CD14-positive monocyte (primary cell): Measurements from ENCODE around the gene OR7D4. TPM values are rescaled to one million over a fixed set of nuclear protein-coding genes. Genes with fewer than 3 reads are reported as not detected.

Source experiments
- DNase-seq, 3 donors: peaks; one replicate each; pipeline ENCODE4 v3.0.0-alpha.2; 2011 to 2022
- H2AFZ ChIP-seq: 2 replicates; pipeline ENCODE4 v1.6.0; 2012; ENCODE audit warnings: mild to moderate bottlenecking, low read depth, low read length, inconsistent platforms; ENCODE audit not compliant: insufficient read depth, poor library complexity, severe bottlenecking
- H3K27ac ChIP-seq, 2 donors: 1 replicate in 1 of 2; 2 replicates in 1 of 2; pipeline ENCODE4 v1.5.1; 2012 to 2013; ENCODE audit warnings: low read length in 2 of 2, control low read depth in 1 of 2, inconsistent platforms in 1 of 2, low read depth in 1 of 2, mild to moderate bottlenecking in 1 of 2
- H3K27me3 ChIP-seq, 2 donors: one replicate each; pipeline versions ENCODE4 v1.6.0 to v1.6.1; 2011 to 2013; ENCODE audit warnings: low read length in 2 of 2; ENCODE audit not compliant: control insufficient read depth in 2 of 2, insufficient read depth in 2 of 2
- H3K36me3 ChIP-seq, 2 donors: replicated peaks in 1 of 2; 1 replicate in 1 of 2; 2 replicates in 1 of 2; pipeline versions ENCODE4 v1.5.1 to v1.6.1; 2012 to 2013; ENCODE audit warnings: low read length in 2 of 2, control low read depth in 1 of 2, inconsistent platforms in 1 of 2, mild to moderate bottlenecking in 1 of 2; ENCODE audit not compliant: insufficient read depth in 2 of 2, control insufficient read depth in 1 of 2
- H3K4me1 ChIP-seq, 2 donors: 1 replicate in 1 of 2; 2 replicates in 1 of 2; pipeline versions ENCODE4 v1.5.1 to v1.6.1; 2012 to 2013; ENCODE audit warnings: low read length in 2 of 2, control low read depth in 1 of 2, inconsistent platforms in 1 of 2, mild to moderate bottlenecking in 1 of 2, moderate library complexity in 1 of 2; ENCODE audit not compliant: insufficient read depth in 2 of 2, control insufficient read depth in 1 of 2
- H3K4me2 ChIP-seq: replicated peaks from 2 replicates; pipeline ENCODE3; 2012; ENCODE audit warnings: low read length, moderate library complexity, mild to moderate bottlenecking; ENCODE audit not compliant: poor library complexity, severe bottlenecking; ENCODE audit errors: extremely low read depth
- H3K4me3 ChIP-seq, 3 experiments: fragments of 200-600 bp in 1 of 3; sonication (generic) in 1 of 3; replicated peaks in 1 of 3; 1 replicate in 2 of 3; 2 replicates in 1 of 3; pipeline ENCODE4 v1.5.1; 2011 to 2013; ENCODE audit warnings: low read length in 3 of 3, mild to moderate bottlenecking in 3 of 3, control low read depth in 2 of 3, low read depth in 2 of 3, inconsistent platforms in 1 of 3, moderate library complexity in 1 of 3
- H3K79me2 ChIP-seq: 2 replicates; pipeline ENCODE4 v1.6.0; 2012; ENCODE audit warnings: mild to moderate bottlenecking, control low read depth, inconsistent platforms, low read length, moderate library complexity; ENCODE audit not compliant: insufficient read depth
- H3K9ac ChIP-seq: 2 replicates; pipeline ENCODE4 v1.6.0; 2017; ENCODE audit warnings: low read length, mild to moderate bottlenecking; ENCODE audit not compliant: insufficient read depth, poor library complexity, severe bottlenecking
- H3K9me3 ChIP-seq, 2 donors: replicated peaks in 1 of 2; 1 replicate in 1 of 2; 2 replicates in 1 of 2; pipeline versions ENCODE4 v1.5.1 to v1.6.1; 2012 to 2013; ENCODE audit warnings: low read length in 2 of 2, control low read depth in 1 of 2; ENCODE audit not compliant: control insufficient read depth in 1 of 2, insufficient read depth in 1 of 2
- H4K20me1 ChIP-seq: 2 replicates; pipeline ENCODE4 v1.6.0; 2012; ENCODE audit warnings: mild to moderate bottlenecking, low read length, control low read depth, moderate library complexity; ENCODE audit not compliant: insufficient read depth
- H3K27ac Mint-ChIP-seq, 7 donors: one replicate each; pipeline ENCODE4 v1.8.0; 2020; ENCODE audit warnings: mild to moderate bottlenecking in 7 of 7, mixed read lengths in 7 of 7, moderate library complexity in 6 of 7, inconsistent platforms in 2 of 7
- H3K27me3 Mint-ChIP-seq, 3 donors: one replicate each; pipeline ENCODE4 v1.8.0; 2021 to 2022; ENCODE audit warnings: low read depth in 3 of 3, mild to moderate bottlenecking in 3 of 3, mixed read lengths in 3 of 3, moderate library complexity in 3 of 3, inconsistent platforms in 1 of 3
- H3K36me3 Mint-ChIP-seq, 2 donors: one replicate each; pipeline ENCODE4 v1.8.0; 2020; ENCODE audit warnings: mixed read lengths in 2 of 2, inconsistent platforms in 1 of 2, mild to moderate bottlenecking in 1 of 2
- H3K4me1 Mint-ChIP-seq: one replicate; pipeline ENCODE4 v1.8.0; 2020; ENCODE audit warnings: mild to moderate bottlenecking, mixed read lengths
- H3K4me3 Mint-ChIP-seq, 2 donors: one replicate each; pipeline ENCODE4 v1.8.0; 2020; ENCODE audit warnings: mild to moderate bottlenecking in 2 of 2, mixed read lengths in 2 of 2, moderate library complexity in 1 of 2
- H3K9me3 Mint-ChIP-seq, 7 donors: one replicate each; pipeline ENCODE4 v1.8.0; 2020 to 2022; ENCODE audit warnings: mixed read lengths in 7 of 7, mild to moderate bottlenecking in 6 of 7, moderate library complexity in 6 of 7, inconsistent platforms in 2 of 7
- WGBS: methylation state at CpG from one replicate; pipeline ENCODE4 v1.1.5; 2013; ENCODE audit warnings: missing lambda C conversion rate; ENCODE audit not compliant: insufficient coverage; 5-methylcytosine and 5-hydroxymethylcytosine counted together
- intact Hi-C, 2 donors: fragments of 100-400 bp; cut with micrococcal nuclease; formaldehyde crosslinking; loops; one replicate each; pipeline versions ENCODE4 v1.15.0 to v1.15.1; 2023
- polyA plus RNA-seq, 3 donors: library from polyadenylated mRNA; depleted of rRNA in 1 of 3; unstranded in 2 of 3; stranded (reverse) in 1 of 3; fragments of 300-500 nt in 2 of 3; fragments of >200 nt in 1 of 3; fragmentation: Illumina TruSeq in 2 of 3; gene quantifications; 1 replicate in 2 of 3; 2 replicates in 1 of 3; pipeline ENCODE4 v1.2.3, GENCODE V29; 2012 to 2021
- TF ChIP-seq, protein P1 (sequence below): fragments of 200-600 bp; IDR thresholded peaks from one replicate; pipeline ENCODE4 v1.8.0; 2022; ENCODE audit warnings: antibody characterized with exemption, mild to moderate bottlenecking

The OR7D4 gene
- polyA plus RNA-seq, 3 donors, result not detected

DNA sequence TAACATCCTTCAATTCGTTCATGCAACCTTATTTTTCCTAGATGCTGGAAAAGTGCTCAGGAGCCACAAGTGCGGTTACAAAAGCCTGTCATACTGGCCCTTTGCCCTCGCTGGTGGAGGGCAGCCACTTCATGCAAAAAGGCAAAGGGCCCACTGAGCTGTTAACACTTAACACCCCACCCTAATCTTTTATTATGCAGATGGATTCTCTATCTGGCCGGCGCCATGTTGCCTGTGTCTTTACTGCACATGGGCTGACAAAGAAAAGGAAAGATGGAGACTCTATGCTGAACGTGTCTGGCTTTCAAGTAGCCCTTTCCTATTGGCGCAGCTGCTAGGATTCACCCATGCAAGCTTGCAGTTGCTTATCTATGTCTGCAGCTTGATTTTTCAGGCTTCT lies 29.9 kb downstream of the OR7D4 start:
- TF ChIP-seq, protein P1, sequence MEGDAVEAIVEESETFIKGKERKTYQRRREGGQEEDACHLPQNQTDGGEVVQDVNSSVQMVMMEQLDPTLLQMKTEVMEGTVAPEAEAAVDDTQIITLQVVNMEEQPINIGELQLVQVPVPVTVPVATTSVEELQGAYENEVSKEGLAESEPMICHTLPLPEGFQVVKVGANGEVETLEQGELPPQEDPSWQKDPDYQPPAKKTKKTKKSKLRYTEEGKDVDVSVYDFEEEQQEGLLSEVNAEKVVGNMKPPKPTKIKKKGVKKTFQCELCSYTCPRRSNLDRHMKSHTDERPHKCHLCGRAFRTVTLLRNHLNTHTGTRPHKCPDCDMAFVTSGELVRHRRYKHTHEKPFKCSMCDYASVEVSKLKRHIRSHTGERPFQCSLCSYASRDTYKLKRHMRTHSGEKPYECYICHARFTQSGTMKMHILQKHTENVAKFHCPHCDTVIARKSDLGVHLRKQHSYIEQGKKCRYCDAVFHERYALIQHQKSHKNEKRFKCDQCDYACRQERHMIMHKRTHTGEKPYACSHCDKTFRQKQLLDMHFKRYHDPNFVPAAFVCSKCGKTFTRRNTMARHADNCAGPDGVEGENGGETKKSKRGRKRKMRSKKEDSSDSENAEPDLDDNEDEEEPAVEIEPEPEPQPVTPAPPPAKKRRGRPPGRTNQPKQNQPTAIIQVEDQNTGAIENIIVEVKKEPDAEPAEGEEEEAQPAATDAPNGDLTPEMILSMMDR, result no peak
- H3K27ac ChIP-seq, result no peak overlapping the region
- intact Hi-C loops, result no loop called here
- no peak overlapping the region for H3K4me2 ChIP-seq
- no peaks in the 10 kb centered on the region for H4K20me1 ChIP-seq
- Mint-ChIP-seq H3K36me3 (no peaks in the 10 kb centered on the region), H3K4me1 (no peaks in the 10 kb centered on the region), H3K9me3 (peaks cover 3 to 44% (median 28%) of the 10 kb centered on the region in 7 donors), H3K4me3 (no peak overlapping the region), H3K27ac (no peak overlapping the region), H3K27me3 (peaks cover 0 to 9% (median 2%) of the 10 kb centered on the region in 3 donors)
- H2AFZ ChIP-seq, result no peak overlapping the region
- no peaks in the 10 kb centered on the region for H3K4me1 ChIP-seq
- H3K4me3 ChIP-seq, result no peak overlapping the region
- H3K36me3 ChIP-seq, result no peaks in the 10 kb centered on the region
- peaks cover 12 to 14% of the 10 kb centered on the region in 2 donors for H3K9me3 ChIP-seq
- DNase-seq, result no peak
- WGBS, result 82% methylated on average over 6 of the region's 7 CpGs
- no peak overlapping the region for H3K9ac ChIP-seq
- H3K79me2 ChIP-seq, result no peaks in the 10 kb centered on the region
- H3K27me3 ChIP-seq, result no peaks in the 10 kb centered on the region

DNA sequence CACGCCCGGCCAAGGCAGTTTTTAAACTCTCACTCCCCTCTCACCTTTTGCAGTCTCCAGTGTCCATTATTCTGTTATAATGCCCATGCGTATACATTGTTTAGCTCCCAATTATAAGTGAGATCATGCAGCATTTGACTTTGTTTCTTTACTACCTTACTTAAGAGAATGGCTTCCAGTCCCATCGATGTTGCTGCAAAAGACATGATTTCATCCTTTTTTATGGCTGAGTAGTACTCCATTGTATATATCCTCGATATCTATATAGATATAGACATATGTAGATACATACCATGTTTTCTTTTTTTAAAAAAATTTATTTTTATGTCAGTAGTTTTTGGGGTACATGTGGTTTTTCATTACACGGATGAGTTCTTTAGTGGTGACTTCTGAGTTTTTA lies 32.2 kb downstream of the OR7D4 start:
- Mint-ChIP-seq H3K4me1 (no peaks in the 10 kb centered on the region), H3K4me3 (no peak overlapping the region), H3K9me3 (peaks cover 3 to 46% (median 27%) of the 10 kb centered on the region in 7 donors), H3K36me3 (no peaks in the 10 kb centered on the region), H3K27ac (no peak overlapping the region), H3K27me3 (peaks cover 0 to 2% (median 2%) of the 10 kb centered on the region in 3 donors)
- no peak for DNase-seq
- Histone ChIP-seq H3K4me3 (no peak overlapping the region), H3K4me2 (no peak overlapping the region), H3K79me2 (no peaks in the 10 kb centered on the region), H2AFZ (no peak overlapping the region), H3K36me3 (no peaks in the 10 kb centered on the region), H3K9me3 (peaks cover 12 to 23% of the 10 kb centered on the region in 2 donors), H3K4me1 (no peaks in the 10 kb centered on the region), H3K27ac (no peak overlapping the region), H4K20me1 (no peaks in the 10 kb centered on the region), H3K9ac (no peak overlapping the region), H3K27me3 (no peaks in the 10 kb centered on the region)
- intact Hi-C loops, result no loop called here
- TF ChIP-seq, protein P1, result no peak
- WGBS, result no CpG with 5 or more reads among the region's 6 CpGs
